Measurements from ENCODE around the gene SPOCD1.
A peak's percentile ranks its signal among the peaks of the same experiment; 100 is the strongest.

Gene SPOCD1

GRCh38 chr1:31786366-31787060 lies 29.3 kb downstream of the SPOCD1 start:
- DNase-seq, result no peak

GRCh38 chr1:31785947-31786290 lies 29.9 kb downstream of the SPOCD1 start:
- DNase-seq, result no peak

GRCh38 chr1:31785020-31785946 lies 30.5 kb downstream of the SPOCD1 start:
- DNase-seq, result peak in 1 of 2 donors; percentile 57

GRCh38 chr1:31784356-31785019 lies 31.3 kb downstream of the SPOCD1 start:
- DNase-seq, result no peak

DNA sequence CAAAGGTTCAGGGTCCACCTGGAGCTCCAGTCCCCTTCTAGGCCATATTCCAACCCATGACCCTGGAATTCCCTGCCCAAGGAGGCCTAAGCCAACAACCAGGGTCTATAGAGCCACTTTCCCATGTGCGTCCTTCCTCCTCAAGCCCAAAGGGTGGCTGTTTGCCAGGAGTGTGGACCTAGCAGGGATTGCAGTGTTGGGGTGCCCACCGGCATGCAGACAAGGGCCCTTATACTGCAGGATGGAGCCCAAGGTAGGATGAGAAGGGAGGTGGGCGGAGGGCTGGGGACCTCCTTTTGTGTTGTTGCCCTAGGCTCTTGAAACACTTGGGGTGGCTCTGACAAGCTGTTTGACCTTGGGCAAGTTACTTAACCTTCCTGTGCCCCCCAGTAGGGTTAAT lies 32.0 kb downstream of the SPOCD1 start:
- no peak for DNase-seq

DNA sequence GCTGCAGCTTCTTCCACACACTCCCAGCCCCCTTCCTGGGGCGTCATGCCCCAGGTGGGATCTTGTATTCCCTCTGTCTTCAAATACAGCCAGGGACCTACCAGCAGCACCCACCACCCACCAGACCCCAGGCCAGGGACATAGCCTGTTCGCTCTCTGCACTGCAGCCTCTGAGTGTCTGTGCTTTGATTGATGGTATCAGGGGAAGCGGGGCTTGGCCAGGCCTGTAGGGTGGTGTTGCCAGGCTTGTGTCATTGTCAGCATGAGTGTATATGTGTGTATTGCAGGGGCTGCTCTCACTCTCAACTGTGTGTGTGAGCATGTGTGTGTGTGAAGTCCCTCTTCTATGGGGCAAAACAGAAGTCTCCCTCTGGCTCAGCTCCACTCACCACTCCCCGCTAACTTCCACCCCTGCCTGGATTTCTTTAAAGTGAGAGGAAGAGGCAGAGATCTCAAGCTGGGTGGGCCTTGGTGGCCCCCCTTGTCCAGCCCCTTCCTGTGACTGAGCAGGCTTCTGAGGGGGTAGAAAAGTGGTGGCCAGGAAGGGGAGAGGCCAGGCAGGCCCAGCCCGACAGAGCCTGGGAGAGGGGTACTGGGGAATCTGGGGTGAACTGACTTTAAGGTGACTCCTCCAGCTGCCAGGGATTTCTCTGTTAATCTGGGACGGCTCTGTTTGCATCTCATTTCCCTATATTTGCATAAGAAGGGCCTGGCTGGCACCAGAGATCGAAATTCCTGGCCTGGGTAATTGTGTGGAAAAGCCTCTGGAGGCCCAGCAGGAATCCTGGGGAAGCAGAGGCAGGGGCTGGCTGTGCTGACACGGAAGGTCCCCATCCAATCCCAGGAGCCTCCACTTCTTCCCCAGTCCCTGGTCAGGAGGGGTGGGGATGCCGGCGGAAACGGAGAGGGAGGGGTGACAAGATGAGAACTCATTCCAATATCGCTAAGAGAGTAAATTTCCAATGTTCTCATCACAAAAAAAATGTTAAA lies 33.1 kb downstream of the SPOCD1 start:
- DNase-seq, result no peak

DNA sequence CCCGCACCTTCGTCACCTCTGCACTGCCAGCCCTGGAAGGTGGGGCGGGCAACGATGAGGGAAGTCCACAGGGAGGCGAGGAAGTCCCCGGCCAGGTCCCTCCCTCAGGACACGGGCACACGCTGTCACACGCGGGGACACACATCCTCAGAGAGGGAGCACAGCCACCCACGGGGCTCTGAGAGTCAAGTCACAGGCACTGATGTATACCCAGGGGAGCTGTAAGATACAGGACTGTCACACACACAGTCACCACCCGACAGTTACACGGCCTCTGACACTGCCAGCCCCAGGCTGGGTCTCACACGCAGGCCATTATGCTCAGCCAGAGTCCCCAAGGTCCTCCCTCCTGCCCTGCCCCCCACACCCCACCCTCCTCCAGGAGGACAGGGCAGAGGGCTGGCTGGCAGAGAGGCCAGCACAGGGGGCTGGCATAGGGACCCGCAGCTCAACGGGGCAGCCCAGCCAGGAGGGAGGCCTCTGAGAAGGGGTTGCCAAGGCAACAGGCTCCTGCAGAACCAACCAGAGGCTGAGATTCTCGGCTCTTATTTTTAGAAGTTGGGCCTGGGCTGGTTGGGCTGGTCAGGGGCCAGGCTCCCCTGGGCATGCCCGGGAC lies 34.0 kb downstream of the SPOCD1 start:
- no peak for DNase-seq

- DNase-seq, result no peak
These were observed 34.6 kb downstream of the SPOCD1 start for GRCh38 chr1:31781138-31781755.

- DNase-seq, result no peak
These were observed 35.2 kb downstream of the SPOCD1 start for GRCh38 chr1:31780632-31781031.

- DNase-seq, result no peak
These were observed 36.1 kb downstream of the SPOCD1 start for GRCh38 chr1:31779687-31780086.

DNA sequence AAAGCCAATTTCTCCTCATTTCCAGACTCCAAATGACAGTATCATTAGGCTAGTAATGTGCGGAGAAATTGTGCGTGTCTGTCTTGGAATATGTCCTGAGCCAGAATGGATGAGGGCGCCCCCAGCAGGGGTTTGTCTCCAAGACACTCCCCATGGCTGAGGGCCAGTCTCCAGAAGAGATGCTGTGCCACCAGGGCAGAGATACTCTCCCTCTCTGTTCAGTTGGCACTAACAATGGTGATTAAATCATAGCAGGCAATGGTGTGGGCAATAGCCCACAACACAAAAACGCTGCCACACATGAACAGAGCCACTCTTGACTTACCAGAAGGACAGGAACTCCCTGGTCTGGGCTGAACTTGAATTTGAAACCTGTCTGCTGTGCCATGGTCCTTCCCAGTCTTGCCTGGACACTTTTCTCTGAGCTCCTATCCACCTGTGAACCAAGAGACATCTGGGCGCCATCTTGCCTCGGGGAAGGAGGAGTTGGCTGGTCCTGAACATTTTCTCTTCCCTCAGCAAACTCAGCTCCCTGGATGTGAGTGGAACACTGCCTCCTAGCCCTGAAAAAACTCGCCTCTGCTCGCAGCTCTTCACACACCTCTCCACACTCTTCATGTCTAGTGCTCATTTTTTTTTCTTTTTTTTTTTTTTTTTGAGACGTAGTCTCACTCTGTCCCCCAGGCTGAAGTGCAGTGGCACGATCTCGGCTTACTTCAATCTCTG lies 36.9 kb downstream of the SPOCD1 start:
- DNase-seq, result no peak

GRCh38 chr1:31776516-31776915 lies 39.3 kb downstream of the SPOCD1 start:
- no peak for DNase-seq

DNA sequence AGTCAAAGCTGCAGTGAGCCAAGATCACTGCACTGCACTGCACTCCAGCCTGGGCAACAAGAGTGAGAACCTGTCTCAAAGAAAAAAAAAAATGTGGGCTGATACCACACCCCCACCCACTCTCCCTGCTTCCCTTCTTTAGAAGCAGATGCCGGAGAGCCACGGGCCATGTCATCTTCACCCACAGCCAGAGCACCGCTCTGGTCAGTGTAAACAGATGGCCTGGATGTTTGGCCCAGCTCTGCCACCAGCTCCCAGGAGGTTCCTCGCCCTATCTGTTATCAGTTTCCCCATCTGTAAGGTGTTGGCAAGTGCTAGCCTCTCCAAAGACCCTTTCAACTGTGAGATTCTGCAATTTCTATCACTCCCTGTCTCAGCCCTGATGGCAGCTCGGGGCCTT lies 39.8 kb downstream of the SPOCD1 start:
- no peak for DNase-seq

- no peak for DNase-seq
These were observed 40.4 kb downstream of the SPOCD1 start for GRCh38 chr1:31775210-31775999.

GRCh38 chr1:31774495-31774894 lies 41.3 kb downstream of the SPOCD1 start:
- no peak for DNase-seq

- DNase-seq, result no peak
These were observed 42.0 kb downstream of the SPOCD1 start for GRCh38 chr1:31773861-31774260.

- DNase-seq, result no peak
These were observed 43.1 kb downstream of the SPOCD1 start for GRCh38 chr1:31772669-31773248.

DNA sequence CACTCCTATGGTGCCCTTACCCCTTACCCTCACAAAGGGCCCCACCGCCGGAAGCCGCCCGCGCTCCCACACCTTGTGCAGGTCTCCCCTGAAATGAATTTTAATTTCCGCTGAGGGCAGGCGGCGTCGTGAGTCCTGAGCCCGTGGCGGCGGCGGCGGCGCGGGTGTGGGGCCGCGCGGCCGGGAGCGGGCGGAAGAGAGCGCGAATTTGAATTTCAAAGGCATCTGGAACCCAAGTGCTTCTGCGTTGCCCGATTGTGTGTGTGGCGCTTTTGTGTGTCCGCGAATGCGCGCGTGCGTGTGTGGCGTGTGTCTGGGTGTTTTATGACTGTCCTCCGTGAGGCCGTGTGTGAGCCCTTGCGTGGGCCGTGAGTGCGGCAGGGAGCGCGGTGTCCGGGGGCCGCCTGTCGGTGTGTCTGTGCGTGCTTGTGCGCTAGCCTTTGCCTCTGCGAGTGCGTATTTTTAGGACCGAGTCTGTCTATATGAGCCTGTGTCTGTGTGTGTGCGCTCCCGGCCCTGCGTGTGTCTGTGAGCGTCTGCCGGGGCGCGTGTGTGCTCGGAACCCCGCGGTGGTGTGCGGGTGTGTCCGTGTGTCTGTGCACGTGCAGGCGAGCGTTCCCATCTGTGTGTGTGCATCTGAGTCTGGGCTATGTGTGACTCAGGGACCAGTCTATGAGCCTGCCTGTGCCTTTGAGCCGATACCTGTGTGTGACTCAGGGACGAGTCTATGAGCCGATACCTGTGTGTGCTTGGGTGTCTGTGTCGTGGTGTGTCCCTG lies 43.7 kb downstream of the SPOCD1 start:
- DNase-seq, result peak; percentile 23 to 36

All from CD4-positive, alpha-beta T cell treated with Interleukin-1 beta for 1 hour (primary cell).